T-helper 1 cell (primary cell): ENCODE results near the gene FOXD4L4.
"Not testable (repeated sequence)": the region's sequence is repeated elsewhere in the genome, so short reads cannot be mapped to it uniquely, and the experiment has no call there.

Experiments used
- DNase-seq, 5 donors: peaks; one replicate each; pipeline ENCODE4 v3.0.0-alpha.2; 2012 to 2020
- total RNA-seq, 4 donors: gene quantifications; one replicate each; lab custom pipeline; 2026; lab: John Stamatoyannopoulos, UW

The FOXD4L4 gene
- 0 reads per million in 4 donors for total RNA-seq

- DNase-seq = peak in 1 of 5 donors; percentile 10
These were observed at the start of gene FOXD4L4 for GRCh38 chr9:65737096-65737564. TSS of gene FOXD4L4 (plus strand) at chr9:65737146. CDS start at chr9:65737146, 0 bp downstream.

GRCh38 chr9:65703550-65703949 lies 33.4 kb upstream of the FOXD4L4 start:
- DNase-seq = not testable (repeated sequence)

- not testable (repeated sequence) for DNase-seq
These were observed 22.5 kb upstream of the FOXD4L4 start for GRCh38 chr9:65714445-65714844.

GRCh38 chr9:65738133-65738532 lies 1.2 kb downstream of the FOXD4L4 start:
- DNase-seq = not testable (repeated sequence)
